Dedifferentiated amniotic fluid mesenchymal stem cell (primary cell): ENCODE results near the gene SERAC1.

Source experiments
- DNase-seq: peaks from one replicate; pipeline ENCODE4 v3.0.0-alpha.2; 2016; ENCODE audit errors: extremely low spot score

The SERAC1 gene

GRCh38 chr6:158122048-158122447, 46.0 kb downstream of the SERAC1 start:
- DNase-seq: no peak

GRCh38 chr6:158121335-158121734, 46.7 kb downstream of the SERAC1 start:
- no peak for DNase-seq

GRCh38 chr6:158118886-158119285, 49.2 kb downstream of the SERAC1 start:
- DNase-seq: no peak

- no peak for DNase-seq
These were observed 52.6 kb downstream of the SERAC1 start for GRCh38 chr6:158115508-158115907.

GRCh38 chr6:158115102-158115501, 53.0 kb downstream of the SERAC1 start:
- no peak for DNase-seq

- DNase-seq: no peak
These were observed 54.3 kb downstream of the SERAC1 start for GRCh38 chr6:158113802-158114201.

DNA sequence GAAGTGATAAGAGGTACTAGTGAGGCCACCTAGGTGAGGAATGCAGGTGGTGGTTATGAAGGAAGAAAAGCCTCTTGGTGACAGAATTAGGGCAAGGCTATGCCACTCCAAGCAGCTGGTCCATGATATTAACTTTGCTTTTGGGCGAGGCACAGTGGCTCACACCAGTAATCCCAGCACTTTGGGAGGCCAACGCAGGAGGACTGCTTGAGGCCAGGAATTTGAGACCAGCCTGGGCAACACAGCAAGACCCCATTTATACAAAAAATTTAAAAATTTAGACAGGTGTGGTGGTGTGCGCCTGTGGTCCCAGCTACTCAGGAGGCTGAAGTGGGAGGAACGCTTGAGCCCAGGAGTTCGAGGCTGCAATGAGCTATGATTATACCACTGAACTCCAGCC, 56.1 kb downstream of the SERAC1 start:
- DNase-seq: no peak

DNA sequence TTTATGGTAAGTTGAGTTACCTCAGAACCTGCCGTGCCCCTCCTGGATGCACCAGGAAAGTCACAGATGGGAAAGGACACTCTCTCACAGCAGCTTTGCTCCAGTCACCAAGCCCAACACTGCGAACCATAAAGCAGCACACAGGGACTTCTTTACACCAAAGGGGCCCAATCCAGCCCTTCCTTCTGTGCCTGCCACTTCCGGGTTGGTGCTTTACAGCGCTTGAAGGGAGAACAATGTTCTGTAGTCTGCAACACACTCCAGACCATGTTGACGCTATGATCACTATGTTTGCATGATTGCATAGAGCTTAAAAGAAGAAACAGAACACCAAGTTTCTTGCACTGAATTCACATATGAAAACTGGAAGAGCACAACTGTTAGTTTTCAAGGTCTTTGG, 57.1 kb downstream of the SERAC1 start:
- no peak for DNase-seq

GRCh38 chr6:158109748-158110147, 58.3 kb downstream of the SERAC1 start:
- DNase-seq: no peak

DNA sequence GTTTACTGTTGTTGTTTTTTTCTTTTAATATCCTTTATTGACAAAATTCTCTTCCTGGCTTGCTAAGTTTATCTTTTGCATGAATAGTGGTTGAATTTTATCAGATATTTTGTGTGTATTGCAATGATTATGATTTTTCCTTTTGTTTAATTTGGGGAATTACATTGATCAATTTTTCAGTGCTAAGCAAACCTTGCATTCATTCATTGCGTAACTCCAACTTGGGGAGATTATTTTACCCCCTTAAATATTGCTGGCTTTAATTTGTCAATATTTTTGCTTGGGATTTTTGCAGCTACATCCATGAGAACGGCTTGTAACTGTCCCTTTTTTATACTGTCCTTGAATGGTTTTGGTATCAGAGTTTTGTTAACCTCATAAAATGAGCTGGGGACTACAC, 63.4 kb downstream of the SERAC1 start:
- no peak for DNase-seq

DNA sequence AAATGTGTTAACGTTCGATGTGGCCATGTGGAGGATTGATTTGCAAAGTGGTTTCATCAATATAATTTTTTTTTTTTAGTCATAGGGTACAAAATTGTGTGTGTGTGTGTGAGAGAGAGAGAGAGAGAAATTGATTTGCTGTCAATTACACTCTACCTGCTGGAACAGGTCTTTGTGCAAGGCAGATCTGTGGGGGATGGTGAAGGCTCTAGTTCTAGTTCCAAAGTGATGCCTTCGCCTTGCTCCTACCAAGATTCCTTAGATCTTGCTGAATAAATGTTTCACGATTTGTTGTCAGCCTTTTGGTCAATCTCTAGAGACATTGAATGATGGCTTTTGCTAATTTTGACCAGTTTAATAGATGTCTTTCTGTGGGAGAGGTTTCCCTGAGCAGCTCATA, 64.8 kb downstream of the SERAC1 start:
- DNase-seq: no peak

- DNase-seq: no peak
These were observed 72.4 kb downstream of the SERAC1 start for GRCh38 chr6:158095671-158096070.

- DNase-seq: no peak
These were observed 73.0 kb downstream of the SERAC1 start for GRCh38 chr6:158095031-158095430.

GRCh38 chr6:158092806-158093205, 75.3 kb downstream of the SERAC1 start:
- no peak for DNase-seq

DNA sequence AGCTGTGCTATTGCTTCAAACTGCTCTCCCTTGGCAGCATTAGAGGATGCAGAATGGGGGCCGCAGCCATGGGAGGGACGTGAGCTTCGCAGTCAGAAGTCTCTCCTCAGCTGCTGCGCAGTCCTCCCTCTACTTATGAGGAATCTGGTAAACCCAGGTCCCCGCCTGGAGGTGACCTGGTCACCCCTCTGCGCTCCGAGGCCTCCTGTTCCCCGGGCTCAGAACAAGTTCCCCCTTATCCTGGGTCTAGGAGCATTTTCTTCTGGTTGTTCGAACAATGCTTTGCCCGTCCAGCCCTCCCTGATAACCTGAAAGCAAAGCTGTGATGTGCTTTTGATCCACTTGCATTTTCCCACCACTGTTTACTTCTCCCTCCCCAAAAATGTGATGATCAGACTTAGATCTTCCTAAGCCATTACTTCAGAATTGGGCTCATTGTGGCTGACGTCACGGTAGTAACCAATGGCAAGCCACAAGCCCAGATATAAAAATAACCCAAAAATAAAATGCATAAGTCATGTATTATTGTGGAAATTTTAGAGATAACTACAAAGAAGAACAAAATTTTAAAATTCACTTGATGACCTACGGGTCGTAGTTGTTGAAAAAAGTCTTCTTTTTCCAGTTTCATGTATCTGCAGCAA, 80.7 kb downstream of the SERAC1 start:
- no peak for DNase-seq

GRCh38 chr6:158086504-158087223, 81.4 kb downstream of the SERAC1 start:
- no peak for DNase-seq

DNA sequence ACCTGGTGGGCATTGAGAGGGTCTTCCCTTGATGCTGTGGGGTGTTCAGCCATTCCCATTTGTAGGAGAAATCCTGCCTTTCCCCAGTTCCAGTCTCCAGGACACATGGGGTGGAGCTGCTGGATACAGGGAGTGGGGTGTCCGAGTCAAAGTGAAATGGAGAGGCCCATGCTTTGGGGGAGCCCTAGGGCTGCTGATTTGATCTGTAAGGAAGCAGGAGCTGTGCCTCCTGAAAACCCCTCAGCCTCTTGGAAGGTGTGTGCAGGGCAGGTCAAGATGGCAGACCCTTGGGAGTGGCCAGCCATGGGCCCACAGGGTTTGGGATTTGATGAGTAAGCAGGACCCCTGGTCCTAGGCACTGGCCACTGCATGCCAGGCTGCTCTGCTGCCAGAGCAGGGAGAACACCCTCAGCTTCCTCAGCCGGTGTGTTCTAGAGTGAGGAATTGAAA, 82.0 kb downstream of the SERAC1 start:
- no peak for DNase-seq

DNA sequence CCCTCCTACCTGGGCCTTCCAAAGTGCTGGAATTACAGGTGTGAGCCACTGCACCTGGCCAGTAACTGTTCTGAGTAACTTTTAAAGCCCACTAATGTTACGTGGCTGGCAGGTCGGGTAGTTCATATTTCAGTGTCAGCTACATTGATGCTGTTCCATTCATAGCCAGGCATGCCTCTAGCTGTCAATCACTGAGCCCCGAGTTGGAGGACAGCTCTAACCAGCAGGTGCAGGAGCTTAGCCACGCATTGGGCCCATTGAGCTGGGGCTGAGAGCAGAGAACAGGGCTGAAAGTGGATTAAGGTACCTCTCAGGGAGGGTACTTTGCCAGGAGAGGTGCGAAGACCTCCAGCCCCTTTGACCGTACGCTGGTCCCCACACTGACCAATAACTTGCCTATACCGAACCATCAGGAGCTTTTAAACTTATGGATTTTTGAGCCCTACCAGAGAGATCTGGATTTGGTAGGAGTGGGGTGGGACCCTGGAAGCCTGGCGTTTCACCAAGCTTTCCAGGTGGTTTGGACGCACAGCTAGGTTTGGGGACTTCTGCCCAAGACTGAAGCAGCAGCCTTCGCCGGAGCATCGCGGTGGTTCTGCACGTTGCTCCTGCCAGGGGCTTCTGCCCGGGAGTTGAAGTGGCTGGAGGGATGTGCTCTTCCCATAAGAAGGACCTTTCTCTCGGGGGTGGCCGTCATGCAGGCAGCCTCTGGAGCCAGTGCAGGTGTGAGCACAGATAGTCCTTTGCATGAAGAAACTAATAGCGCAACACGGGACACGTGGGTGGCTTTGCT, 82.6 kb downstream of the SERAC1 start:
- DNase-seq: no peak

DNA sequence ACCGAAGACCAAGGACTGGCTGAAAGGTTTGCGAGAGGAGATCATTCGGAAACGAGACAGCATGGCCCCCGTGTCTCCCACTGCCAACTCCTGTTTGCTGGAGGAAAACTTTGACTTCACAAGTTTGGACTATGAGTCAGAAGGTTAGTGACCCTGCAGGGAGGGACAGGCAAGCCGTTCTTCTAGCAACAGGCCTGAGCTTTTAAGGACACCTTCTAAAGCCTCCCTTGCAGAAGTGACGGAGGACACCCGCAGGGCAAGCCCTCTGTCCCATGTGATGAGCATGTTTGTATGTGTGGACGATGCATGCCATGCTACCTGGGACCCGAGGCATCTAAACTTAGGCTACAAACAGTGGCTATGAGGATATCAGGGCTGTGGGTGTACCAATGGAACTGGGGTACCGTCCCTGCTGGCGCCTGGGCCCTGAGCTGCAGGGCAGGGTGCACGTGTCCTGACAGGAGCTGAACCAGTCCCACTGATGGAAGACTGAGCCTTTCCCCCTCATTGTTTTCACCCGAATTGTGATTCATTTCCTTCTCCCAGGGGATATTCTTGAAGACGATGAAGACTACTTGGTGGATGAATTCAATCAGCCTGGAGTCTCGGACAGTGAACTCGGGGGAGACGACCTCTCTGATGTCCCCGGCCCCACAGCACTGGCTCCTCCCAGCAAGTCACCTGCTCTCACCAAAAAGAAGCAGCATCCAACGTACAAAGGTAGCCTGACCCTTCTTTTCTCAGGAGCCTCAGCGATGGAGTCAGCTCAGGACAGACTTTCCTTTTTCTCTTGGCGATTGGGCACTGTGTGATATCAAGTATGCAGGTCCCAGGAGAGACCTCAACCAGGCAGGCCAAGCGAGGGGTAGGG, 84.4 kb downstream of the SERAC1 start:
- DNase-seq: no peak

DNA sequence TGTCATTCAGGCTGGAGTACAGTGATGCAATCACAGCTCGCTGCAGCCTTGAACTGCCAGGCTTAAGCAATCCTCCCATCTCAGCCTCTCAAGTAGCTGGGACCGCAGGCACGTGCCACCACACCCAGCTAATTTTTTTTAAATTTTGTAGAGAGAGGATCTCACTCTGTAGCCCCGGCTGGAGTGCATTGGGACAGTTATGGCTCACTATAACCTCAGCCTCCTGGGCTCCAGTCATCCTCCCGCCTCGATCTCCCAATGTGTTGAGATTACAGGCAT, 86.5 kb downstream of the SERAC1 start:
- no peak for DNase-seq

GRCh38 chr6:158080849-158081656, 87.0 kb downstream of the SERAC1 start:
- DNase-seq: no peak
